Nucleus accumbens (tissue), 56 donors: ENCODE data around the gene PCAT7.
"Not testable (repeated sequence)": the region's sequence is repeated elsewhere in the genome, so short reads cannot be mapped to it uniquely, and the experiment has no call there.

Experiments used
- DNase-seq, 56 donors: peaks; one replicate each; lab custom pipeline; 2025; lab: John Stamatoyannopoulos, UW

The PCAT7 gene

DNA sequence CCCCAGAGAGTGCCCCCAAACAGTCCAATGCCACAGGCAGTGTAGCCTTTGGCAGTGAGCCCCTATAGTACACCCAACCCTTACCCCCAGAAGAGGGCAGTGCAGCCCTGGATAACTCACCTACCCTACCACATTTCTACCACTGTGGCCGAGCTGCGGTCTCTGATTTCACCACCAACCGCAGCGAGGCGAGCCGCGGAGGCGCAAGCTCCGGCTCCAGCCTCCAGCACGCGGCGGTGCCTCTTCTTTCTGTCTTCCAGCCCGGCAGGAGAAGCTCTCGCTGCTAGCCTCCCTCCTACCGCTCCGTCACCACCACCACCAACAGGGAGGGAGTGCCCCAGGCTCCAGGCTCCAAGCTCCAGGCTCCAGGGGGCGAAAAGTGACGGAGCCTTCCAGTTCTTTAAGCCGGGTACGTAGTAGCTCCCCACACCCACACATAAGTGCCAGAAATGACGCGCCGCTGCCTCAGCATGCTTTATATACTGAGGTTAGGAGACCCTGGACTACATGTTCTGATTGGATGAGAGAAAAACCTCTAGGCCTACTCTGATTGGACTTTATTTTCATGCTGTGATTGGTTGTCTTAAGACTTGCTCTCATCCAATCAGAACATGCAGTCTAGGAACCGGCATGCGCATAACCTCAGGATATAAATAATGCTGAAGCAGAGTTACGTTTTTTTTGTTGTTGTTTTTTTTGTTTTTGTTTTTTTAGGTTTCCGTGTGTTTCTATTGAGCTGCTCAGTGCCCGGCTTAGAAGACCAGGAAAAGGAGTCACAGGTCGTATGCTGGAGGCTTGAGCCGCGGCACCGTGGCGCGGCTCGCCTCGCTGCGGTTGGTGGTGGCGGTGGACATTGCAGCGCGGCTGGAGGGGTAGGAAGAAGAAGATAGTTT lies at the start of gene PCAT7:
Gene PCAT7 (plus strand): TSS at position 645 of the 893 bp plus-strand sequence.
- no peak for DNase-seq

DNA sequence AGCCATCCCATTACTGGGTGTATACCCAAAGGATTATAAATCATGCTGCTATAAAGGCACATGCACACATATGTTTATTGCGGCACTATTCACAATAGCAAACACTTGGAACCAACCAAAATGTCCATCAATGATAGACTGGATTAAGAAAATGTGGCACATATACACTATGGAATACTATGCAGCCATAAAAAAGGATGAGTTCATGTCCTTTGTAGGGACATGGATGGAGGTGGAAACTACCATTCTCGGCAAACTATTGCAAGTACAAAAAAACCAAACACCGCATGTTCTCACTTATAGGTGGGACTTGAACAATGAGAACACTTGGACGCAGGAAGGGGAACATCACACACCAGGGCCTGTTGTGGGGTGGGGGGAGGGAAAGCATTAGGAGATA lies 48.5 kb upstream of the PCAT7 start:
- not testable (repeated sequence) for DNase-seq

DNA sequence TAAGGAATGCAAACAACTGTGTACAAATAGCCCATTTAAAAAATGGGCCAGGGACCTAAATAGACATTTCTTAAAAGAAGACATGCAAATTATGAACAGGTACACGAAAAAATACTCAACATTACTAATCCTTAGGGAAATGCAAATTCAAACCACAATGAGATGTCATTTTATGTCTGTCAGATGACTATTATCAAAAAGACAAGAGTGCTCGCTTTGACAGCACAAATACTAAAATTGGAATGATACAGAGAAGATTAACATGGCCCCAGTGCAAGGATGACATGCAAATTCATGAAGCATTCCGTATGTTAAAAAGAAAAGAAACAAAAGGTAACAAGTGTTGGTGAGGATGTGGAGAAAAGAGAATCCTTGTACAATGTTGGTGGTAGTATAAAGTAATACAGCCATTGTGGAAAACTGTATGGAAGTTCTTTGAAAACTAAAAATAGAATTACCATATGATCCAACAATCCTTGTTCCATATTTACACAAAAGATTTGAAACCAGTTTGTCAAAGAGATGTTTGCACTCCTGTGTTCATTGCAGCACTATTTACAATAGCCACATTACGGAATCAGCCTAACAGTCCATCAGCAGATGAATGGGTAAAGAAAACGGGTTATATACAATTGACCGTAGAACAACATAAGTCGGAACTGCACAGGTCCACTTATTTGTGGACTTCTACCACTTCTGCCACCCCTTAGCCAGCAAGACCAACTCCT lies 47.2 kb upstream of the PCAT7 start:
- no peak for DNase-seq

- no peak for DNase-seq
Measured at GRCh38 chr9:94511134-94511954, 43.5 kb upstream of the PCAT7 start.

DNA sequence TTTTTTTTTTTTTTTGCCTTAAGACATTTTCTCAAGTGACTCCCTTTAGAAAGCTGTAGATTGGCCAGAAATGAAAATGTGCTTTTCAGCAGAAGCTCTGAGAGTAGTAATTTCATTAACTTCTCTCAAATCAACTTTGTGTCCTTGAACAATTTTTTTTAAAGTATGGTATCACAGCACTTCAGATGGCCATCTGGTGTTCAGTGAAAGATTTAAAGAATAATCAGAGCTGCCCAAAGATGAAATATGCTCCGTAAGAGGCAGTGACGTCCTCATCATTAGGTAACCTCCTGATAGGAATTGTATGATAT lies 43.0 kb upstream of the PCAT7 start:
- DNase-seq: no peak

DNA sequence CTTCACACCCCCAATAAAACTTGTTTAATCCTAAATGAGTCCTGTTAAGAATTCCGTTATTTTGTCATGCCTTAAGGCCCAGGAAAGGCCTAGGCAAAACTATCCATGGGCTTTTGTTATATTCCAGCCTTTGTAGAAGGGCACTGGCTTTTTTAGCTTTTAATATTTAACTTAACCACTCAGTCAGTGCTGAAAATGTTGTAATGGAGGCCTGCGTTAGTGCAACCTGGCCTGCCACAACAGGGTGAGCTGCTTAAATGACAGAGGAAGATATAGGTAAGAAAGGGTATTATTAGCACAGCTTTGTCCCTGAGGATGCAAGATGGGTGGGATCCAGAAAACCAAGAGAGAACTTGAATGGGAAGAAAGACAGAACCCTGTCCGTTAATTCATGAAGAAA lies 40.2 kb upstream of the PCAT7 start:
- DNase-seq: no peak

GRCh38 chr9:94517254-94517653 lies 37.6 kb upstream of the PCAT7 start:
- DNase-seq: no peak

- no peak for DNase-seq
Measured at GRCh38 chr9:94525396-94526035, 29.4 kb upstream of the PCAT7 start.

DNA sequence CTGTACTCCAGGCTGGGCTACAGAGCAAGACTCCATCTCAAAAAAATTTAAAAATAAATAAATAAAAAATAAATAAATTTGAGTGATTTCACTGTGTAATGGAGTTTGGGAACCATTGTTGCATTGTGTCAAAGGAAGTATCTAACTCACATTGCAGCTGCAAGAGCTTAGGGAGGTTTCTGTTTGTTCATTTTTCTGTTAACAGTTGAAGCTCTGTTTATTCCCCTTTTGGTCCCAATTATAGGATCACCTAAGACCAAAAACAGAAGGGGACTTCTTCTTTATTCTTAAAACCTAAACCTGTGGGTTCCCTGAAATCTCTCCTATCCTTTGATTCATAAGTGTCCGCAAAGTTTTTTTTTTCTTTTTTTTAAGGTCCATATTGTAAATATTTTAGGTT lies 28.6 kb upstream of the PCAT7 start:
- DNase-seq: no peak

DNA sequence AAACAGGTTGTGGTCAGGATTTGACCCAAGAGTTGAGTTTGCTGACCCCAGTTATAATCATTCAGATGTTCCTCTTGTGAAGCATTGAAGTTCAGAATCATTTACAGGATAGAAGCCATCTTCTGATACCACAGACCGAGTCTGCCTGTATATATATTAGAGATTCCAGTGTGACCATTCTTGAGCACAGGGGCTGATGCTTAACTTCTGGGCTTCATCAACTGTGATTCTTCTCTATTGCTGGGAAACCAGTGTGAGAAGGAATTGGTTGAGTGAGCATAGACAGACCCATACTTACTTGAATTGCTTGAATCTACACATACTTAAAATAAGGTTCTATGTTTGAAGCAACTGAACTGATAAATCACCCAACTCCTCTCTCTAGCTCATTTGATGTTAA lies 27.9 kb upstream of the PCAT7 start:
- no peak for DNase-seq

DNA sequence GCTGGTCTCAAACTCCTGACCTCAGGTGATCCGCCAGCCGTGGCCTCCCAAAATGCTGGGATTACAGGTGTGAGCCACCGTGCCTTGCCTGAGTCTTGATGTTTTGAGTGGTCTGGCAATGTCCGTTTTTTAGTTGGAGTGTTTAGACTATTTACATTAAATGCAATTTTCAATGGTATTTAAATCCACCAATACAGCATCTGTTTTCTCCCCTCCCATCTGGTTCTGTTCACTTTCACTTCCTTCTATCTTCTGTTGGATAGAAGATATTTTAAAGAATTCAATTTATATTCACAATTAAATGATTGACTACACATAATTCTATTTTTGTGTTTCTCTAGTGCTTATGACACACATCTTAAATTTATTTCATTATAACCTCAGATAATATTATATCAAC lies 26.0 kb upstream of the PCAT7 start:
- no peak for DNase-seq

DNA sequence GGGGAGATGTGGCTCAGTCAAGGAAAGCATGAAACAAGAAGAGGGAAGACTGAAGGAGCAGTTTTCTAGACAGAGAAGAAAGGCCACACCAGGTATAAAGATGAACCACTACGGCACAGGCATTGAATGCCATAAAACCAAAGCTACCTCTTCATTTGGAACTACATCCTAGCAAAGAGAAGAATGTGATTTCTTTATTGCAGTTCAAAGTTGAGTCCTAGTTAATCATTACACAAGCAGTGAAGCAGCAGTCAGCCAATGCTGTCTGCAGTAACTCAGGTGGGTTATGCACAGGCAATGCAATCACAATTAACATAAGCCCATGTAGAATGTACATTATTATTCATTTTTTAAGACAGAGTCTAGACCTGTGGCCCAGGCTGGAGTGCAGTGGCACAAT lies 21.7 kb upstream of the PCAT7 start:
- DNase-seq: no peak

- no peak for DNase-seq
Measured at GRCh38 chr9:94533601-94534000, 21.3 kb upstream of the PCAT7 start.

GRCh38 chr9:94534901-94535300 lies 20.0 kb upstream of the PCAT7 start:
- DNase-seq: no peak

- no peak for DNase-seq
Measured at GRCh38 chr9:94538908-94539307, 16.0 kb upstream of the PCAT7 start.

GRCh38 chr9:94544335-94544734 lies 10.5 kb upstream of the PCAT7 start:
- not testable (repeated sequence) for DNase-seq

GRCh38 chr9:94545940-94546339 lies 8.9 kb upstream of the PCAT7 start:
- DNase-seq: no peak

GRCh38 chr9:94553029-94553938 lies 1.6 kb upstream of the PCAT7 start:
- DNase-seq: no peak

DNA sequence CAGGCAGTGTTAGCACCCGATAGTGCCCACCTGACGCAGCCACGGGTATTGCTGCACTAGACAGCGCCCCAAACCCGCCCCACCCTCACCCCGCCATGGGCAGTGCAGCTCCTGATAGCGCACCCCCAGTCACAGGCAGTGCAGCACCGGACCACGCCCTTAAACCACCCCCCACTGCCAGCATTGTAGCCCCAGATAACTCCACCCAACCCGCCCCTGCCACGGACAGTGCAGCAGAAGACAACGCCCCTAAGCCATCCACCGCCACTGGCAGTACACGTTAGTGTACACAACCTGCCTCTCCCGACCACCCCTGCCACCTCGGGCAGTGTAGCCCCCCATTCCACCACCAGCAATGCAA lies 825 bp upstream of the PCAT7 start:
- no peak for DNase-seq

GRCh38 chr9:94557376-94557775 lies 2.5 kb downstream of the PCAT7 start:
- no peak for DNase-seq
